Esophagus muscularis mucosa (tissue), 3 donors: ENCODE results near the gene PIWIL1.

Experiments
- POLR2A ChIP-seq: fragments of 450-650 bp; IDR thresholded peaks from one replicate; pipeline ENCODE4 v1.6.1; 2017; ENCODE audit warnings: antibody characterized with exemption, moderate library complexity, mild to moderate bottlenecking, low read depth
- TF ChIP-seq, protein P1 (sequence below), 3 experiments: fragments of 200-600 bp in 2 of 3; fragments of 450-650 bp in 1 of 3; sonication (generic) in 2 of 3; IDR thresholded peaks; one replicate each; pipeline ENCODE4 v1.5.1; 2017 to 2019; ENCODE audit warnings: antibody characterized with exemption in 3 of 3, mild to moderate bottlenecking in 2 of 3, moderate library complexity in 1 of 3

DNA sequence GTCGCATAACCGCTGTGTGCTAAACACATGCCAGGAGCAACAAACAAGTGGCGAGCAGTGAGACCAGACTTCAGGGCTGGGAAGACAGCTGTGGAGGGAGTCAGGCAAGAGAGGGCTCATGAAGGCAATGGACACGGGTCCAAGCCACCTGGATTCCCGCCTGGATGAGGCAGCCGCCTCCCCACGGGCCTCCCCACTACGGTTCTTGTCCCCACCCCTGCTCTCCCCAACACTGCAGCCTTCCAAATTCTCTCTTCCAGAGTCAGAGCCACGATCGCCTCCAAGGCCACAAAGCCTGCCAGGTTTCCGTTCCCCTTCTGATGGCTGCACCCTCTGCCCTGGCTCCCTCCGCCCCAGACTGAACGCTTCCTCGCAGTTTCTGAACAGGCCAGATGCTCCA is 36.1 kb upstream of the PIWIL1 start:
- TF ChIP-seq, protein P1, sequence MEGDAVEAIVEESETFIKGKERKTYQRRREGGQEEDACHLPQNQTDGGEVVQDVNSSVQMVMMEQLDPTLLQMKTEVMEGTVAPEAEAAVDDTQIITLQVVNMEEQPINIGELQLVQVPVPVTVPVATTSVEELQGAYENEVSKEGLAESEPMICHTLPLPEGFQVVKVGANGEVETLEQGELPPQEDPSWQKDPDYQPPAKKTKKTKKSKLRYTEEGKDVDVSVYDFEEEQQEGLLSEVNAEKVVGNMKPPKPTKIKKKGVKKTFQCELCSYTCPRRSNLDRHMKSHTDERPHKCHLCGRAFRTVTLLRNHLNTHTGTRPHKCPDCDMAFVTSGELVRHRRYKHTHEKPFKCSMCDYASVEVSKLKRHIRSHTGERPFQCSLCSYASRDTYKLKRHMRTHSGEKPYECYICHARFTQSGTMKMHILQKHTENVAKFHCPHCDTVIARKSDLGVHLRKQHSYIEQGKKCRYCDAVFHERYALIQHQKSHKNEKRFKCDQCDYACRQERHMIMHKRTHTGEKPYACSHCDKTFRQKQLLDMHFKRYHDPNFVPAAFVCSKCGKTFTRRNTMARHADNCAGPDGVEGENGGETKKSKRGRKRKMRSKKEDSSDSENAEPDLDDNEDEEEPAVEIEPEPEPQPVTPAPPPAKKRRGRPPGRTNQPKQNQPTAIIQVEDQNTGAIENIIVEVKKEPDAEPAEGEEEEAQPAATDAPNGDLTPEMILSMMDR (IDR thresholded peaks at IDR 0.05): no peak
- TF ChIP-seq POLR2A: no peak
